ENCODE data around the gene TNKS1BP1.

GRCh38 chr11:57303990-57304579, 20.7 kb downstream of the TNKS1BP1 start:
- no peak for TF ChIP-seq CTCF (IDR thresholded peaks at IDR 0.05)
- TF ChIP-seq POLR2A (IDR thresholded peaks at IDR 0.05) = no peak
- TF ChIP-seq POLR2AphosphoS5 (IDR thresholded peaks at IDR 0.05) = no peak

Data from transverse colon (tissue), 4 donors.